ENCODE results near the gene EPN1.

The EPN1 gene

GRCh38 chr19:55695511-55696290 lies 20.7 kb downstream of the EPN1 start:
- Histone ChIP-seq H2AFZ (ENCODE audit: low read length, unreplicated experiment) (no peak overlapping the region), H3K27ac (ENCODE audit: low read depth, low read length) (no peak overlapping the region), H3K4me1 (ENCODE audit: control insufficient read depth, insufficient read depth, low read length, unreplicated experiment) (no peaks in the 10 kb centered on the region), H3K27me3 (ENCODE audit: insufficient read depth, low read length) (no peaks in the 10 kb centered on the region), H3K79me2 (ENCODE audit: control insufficient read depth, insufficient read depth, low read length, unreplicated experiment) (no peaks in the 10 kb centered on the region), H3K36me3 (ENCODE audit: insufficient read depth, low read length) (no peaks in the 10 kb centered on the region), H3K4me3 (ENCODE audit: low read depth, low read length) (no peak overlapping the region)

DNA sequence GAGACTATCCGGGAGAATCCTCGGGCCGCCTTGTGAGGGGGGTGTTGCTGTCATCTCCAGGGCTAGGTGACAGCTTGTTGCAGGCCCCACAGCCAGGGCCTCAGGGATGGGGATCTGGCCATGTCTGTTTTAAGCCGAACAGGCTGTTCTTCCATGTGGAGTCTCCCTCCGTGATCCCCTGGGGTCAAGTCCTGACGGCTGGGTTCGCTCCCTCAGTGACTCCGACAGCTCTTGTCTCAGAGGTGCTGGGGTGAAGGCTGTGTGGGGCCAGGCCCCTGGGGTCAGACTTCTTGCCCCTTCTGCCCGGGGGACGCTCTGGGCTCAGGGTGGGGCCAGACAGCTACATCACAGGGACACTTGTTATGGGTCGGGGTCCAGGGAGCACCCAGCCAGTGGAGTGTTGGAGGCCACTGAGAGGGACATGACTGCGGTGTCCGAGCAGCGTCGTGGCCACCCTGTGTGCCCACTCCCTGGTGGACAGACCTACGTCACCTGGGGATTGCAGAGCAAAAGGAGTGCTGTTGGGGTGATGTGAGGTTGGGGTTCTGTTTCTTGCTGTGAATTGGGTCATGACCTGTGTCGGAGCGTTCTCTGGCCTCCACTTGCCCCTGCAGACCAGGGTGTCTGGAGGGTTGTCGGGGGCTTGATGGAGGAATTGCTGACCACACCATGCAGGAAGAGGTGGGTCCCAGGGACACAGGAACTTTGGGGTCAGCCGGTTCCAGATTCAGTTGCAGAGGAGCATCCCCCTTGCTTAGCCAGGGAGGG lies 21.5 kb downstream of the EPN1 start:
- Histone ChIP-seq H3K36me3 (ENCODE audit: insufficient read depth, low read length) (no peaks in the 10 kb centered on the region), H3K4me3 (ENCODE audit: low read depth, low read length) (no peak overlapping the region), H2AFZ (ENCODE audit: low read length, unreplicated experiment) (no peak overlapping the region), H3K4me1 (ENCODE audit: control insufficient read depth, insufficient read depth, low read length, unreplicated experiment) (no peaks in the 10 kb centered on the region), H3K79me2 (ENCODE audit: control insufficient read depth, insufficient read depth, low read length, unreplicated experiment) (no peaks in the 10 kb centered on the region), H3K27me3 (ENCODE audit: insufficient read depth, low read length) (no peaks in the 10 kb centered on the region), H3K27ac (ENCODE audit: low read depth, low read length) (no peak overlapping the region)

GRCh38 chr19:55697069-55697440 lies 22.0 kb downstream of the EPN1 start:
- H3K4me1 ChIP-seq (ENCODE audit: control insufficient read depth, insufficient read depth, low read length, unreplicated experiment) = no peaks in the 10 kb centered on the region
- no peaks in the 10 kb centered on the region for H3K36me3 ChIP-seq (ENCODE audit: insufficient read depth, low read length)
- H3K27me3 ChIP-seq (ENCODE audit: insufficient read depth, low read length) = no peaks in the 10 kb centered on the region

DNA sequence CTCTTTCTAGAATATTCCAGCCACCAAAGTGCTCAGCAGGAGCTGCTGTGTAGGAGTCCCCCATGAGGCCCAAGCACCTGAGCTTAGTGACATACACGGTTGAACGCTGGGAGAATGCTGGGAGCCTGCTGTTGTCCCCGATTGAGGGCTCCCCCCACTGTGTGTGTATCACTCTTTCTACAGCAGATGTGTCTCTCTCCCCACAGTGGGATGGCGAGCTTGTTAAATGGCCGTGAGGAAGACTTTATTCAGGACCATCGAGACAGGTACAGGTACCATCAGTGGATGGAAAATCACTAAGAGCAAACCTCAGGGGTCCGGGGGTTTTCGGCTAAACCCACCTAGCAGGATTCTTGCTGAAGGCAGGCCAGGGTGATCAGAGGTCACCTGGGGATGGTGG lies 22.7 kb downstream of the EPN1 start:
- Histone ChIP-seq H3K4me3 (ENCODE audit: low read depth, low read length) (no peak overlapping the region), H3K4me1 (ENCODE audit: control insufficient read depth, insufficient read depth, low read length, unreplicated experiment) (no peaks in the 10 kb centered on the region), H3K36me3 (ENCODE audit: insufficient read depth, low read length) (no peaks in the 10 kb centered on the region), H3K27me3 (ENCODE audit: insufficient read depth, low read length) (no peaks in the 10 kb centered on the region), H3K79me2 (ENCODE audit: control insufficient read depth, insufficient read depth, low read length, unreplicated experiment) (no peaks in the 10 kb centered on the region), H2AFZ (ENCODE audit: low read length, unreplicated experiment) (no peak overlapping the region), H3K27ac (ENCODE audit: low read depth, low read length) (no peak overlapping the region)

More at GRCh38 chr19:55697069-55697440, 22.0 kb downstream of the EPN1 start:
- no peak overlapping the region for H2AFZ ChIP-seq (ENCODE audit: low read length, unreplicated experiment)
- H3K79me2 ChIP-seq (ENCODE audit: control insufficient read depth, insufficient read depth, low read length, unreplicated experiment) = no peaks in the 10 kb centered on the region
- no peak overlapping the region for H3K4me3 ChIP-seq (ENCODE audit: low read depth, low read length)
- no peak overlapping the region for H3K27ac ChIP-seq (ENCODE audit: low read depth, low read length)

GRCh38 chr19:55698256-55698655 lies 23.2 kb downstream of the EPN1 start:
- Histone ChIP-seq H3K4me1 (ENCODE audit: control insufficient read depth, insufficient read depth, low read length, unreplicated experiment) (no peaks in the 10 kb centered on the region), H3K27ac (ENCODE audit: low read depth, low read length) (no peak overlapping the region), H3K4me3 (ENCODE audit: low read depth, low read length) (no peak overlapping the region), H2AFZ (ENCODE audit: low read length, unreplicated experiment) (no peak overlapping the region), H3K36me3 (ENCODE audit: insufficient read depth, low read length) (no peaks in the 10 kb centered on the region), H3K27me3 (ENCODE audit: insufficient read depth, low read length) (no peaks in the 10 kb centered on the region), H3K79me2 (ENCODE audit: control insufficient read depth, insufficient read depth, low read length, unreplicated experiment) (no peaks in the 10 kb centered on the region)

DNA sequence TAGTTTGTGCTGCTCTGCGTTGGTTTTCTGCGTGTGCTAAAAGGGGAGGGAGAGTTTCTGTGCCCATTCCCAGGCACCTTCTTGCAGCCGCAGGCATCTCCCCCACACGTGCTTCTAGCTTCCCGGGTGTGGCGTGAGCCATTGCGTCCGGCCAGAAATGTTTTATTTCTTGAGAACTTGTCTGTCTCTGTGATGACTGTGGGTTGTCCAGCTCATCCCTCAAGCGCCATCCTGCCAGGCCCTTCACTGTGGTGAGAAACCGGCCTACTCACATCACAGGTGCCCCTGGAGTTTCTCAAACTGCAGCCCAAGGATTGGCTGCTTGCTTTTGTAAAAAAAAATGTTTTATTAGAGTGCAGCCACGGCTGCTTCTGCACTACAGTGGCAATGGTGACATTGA lies 24.2 kb downstream of the EPN1 start:
- Histone ChIP-seq H3K27me3 (ENCODE audit: insufficient read depth, low read length) (no peaks in the 10 kb centered on the region), H3K79me2 (ENCODE audit: control insufficient read depth, insufficient read depth, low read length, unreplicated experiment) (no peaks in the 10 kb centered on the region), H2AFZ (ENCODE audit: low read length, unreplicated experiment) (no peak overlapping the region), H3K4me3 (ENCODE audit: low read depth, low read length) (no peak overlapping the region), H3K36me3 (ENCODE audit: insufficient read depth, low read length) (peaks cover 3% of the 10 kb centered on the region; the same call in 1 of the 2 replicates), H3K4me1 (ENCODE audit: control insufficient read depth, insufficient read depth, low read length, unreplicated experiment) (no peaks in the 10 kb centered on the region), H3K27ac (ENCODE audit: low read depth, low read length) (no peak overlapping the region)

DNA sequence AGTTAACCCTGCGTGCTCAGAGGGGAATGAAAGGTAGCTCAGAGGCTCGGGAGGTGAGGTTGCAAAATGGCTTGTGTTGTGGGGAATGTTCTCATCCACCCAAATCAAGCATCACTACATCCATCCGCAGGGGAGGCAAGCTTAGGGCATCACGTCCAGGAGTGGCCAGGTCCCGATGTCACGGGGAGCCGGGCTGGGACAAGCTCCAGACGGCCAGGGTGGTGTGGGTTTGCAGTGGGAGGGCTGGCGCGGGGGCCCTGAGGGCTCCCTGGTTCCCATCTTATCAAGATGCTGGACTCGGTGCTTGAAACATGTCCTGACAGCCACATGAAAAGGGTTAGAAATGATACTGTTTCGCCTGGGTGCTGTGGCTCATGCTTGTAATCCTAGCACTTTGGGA lies 25.8 kb downstream of the EPN1 start:
- Histone ChIP-seq H3K27ac (ENCODE audit: low read depth, low read length) (no peak overlapping the region), H3K36me3 (ENCODE audit: insufficient read depth, low read length) (peaks cover 4% of the 10 kb centered on the region; the same call in 1 of the 2 replicates), H3K4me1 (ENCODE audit: control insufficient read depth, insufficient read depth, low read length, unreplicated experiment) (no peaks in the 10 kb centered on the region), H3K27me3 (ENCODE audit: insufficient read depth, low read length) (no peaks in the 10 kb centered on the region), H3K79me2 (ENCODE audit: control insufficient read depth, insufficient read depth, low read length, unreplicated experiment) (no peaks in the 10 kb centered on the region), H3K4me3 (ENCODE audit: low read depth, low read length) (no peak overlapping the region), H2AFZ (ENCODE audit: low read length, unreplicated experiment) (no peak overlapping the region)

- H3K36me3 ChIP-seq (ENCODE audit: insufficient read depth, low read length) = peaks cover 4% of the 10 kb centered on the region; the same call in 1 of the 2 replicates
- no peak overlapping the region for H2AFZ ChIP-seq (ENCODE audit: low read length, unreplicated experiment)
- no peaks in the 10 kb centered on the region for H3K4me1 ChIP-seq (ENCODE audit: control insufficient read depth, insufficient read depth, low read length, unreplicated experiment)
- H3K27me3 ChIP-seq (ENCODE audit: insufficient read depth, low read length) = no peaks in the 10 kb centered on the region
- no peak overlapping the region for H3K4me3 ChIP-seq (ENCODE audit: low read depth, low read length)
- no peak overlapping the region for H3K27ac ChIP-seq (ENCODE audit: low read depth, low read length)
- H3K79me2 ChIP-seq (ENCODE audit: control insufficient read depth, insufficient read depth, low read length, unreplicated experiment) = no peaks in the 10 kb centered on the region
Observed at GRCh38 chr19:55702131-55702627, 27.2 kb downstream of the EPN1 start.

DNA sequence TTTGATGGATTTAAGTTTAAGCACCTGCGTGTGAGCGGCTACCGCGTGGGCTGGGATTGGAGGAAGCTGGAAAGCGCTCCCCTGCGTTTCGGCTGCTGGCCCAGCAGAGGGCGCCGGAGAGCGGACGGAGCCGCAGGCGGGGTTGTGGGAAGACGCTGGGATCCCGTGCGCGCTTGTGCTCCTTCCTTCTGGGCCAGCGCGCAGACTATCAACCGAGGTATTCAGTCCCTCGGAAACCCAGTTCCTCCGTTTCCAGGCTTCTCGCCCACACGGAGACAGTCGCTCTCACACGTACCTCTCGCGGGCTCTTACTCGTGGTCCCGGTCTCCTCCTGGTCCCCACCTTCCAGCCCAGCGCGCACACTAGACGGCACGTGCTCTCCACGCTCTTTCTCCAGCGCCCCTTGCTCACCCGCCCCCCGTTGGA lies 28.8 kb downstream of the EPN1 start:
- peaks cover 4% of the 10 kb centered on the region; the same call in 1 of the 2 replicates for H3K36me3 ChIP-seq (ENCODE audit: insufficient read depth, low read length)

DNA sequence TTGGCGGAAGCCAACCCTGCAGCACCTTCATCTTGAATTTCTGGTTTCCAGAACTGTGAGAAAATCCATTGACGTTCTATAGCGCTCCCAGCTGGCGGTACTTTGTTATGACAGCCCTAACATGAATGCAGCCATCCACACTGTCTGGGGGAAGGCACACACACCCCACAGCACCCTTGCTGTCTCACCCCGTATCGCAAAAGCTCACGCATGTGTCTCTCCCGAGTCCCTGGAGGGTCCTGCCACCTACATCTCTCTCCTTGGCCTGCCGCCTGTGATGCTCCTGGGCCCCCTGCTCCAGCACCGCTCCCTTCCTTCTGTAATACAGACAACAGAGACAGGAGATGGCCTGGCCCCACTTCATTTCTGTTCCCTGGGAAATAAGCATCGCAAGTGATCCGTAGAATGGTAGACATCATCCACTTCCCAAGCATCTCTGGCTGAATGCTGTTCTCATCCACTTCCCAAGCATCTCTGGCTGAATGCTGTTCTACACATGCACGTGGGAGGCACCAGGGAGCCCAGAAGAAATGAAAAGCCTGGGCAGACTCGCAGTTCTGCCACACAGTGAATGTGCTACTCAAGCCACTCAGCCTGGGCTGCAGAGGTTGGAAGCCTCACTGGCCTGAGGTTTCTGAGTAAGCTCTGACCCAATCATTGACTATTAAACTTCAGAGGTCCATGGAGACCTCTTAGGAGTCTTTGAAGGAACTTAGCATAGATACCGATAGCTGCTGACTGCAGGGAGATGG lies 29.6 kb downstream of the EPN1 start:
- no peak overlapping the region for H3K27ac ChIP-seq (ENCODE audit: low read depth, low read length)
- H3K27me3 ChIP-seq (ENCODE audit: insufficient read depth, low read length) = no peaks in the 10 kb centered on the region
- no peaks in the 10 kb centered on the region for H3K4me1 ChIP-seq (ENCODE audit: control insufficient read depth, insufficient read depth, low read length, unreplicated experiment)
- H2AFZ ChIP-seq (ENCODE audit: low read length, unreplicated experiment) = no peak overlapping the region
- no peaks in the 10 kb centered on the region for H3K79me2 ChIP-seq (ENCODE audit: control insufficient read depth, insufficient read depth, low read length, unreplicated experiment)
- peaks cover 4% of the 10 kb centered on the region; the same call in 1 of the 2 replicates for H3K36me3 ChIP-seq (ENCODE audit: insufficient read depth, low read length)
- no peak overlapping the region for H3K4me3 ChIP-seq (ENCODE audit: low read depth, low read length)

More for the DNA sequence above, 28.8 kb downstream of the EPN1 start:
- no peaks in the 10 kb centered on the region for H3K27me3 ChIP-seq (ENCODE audit: insufficient read depth, low read length)
- no peak overlapping the region for H3K27ac ChIP-seq (ENCODE audit: low read depth, low read length)
- H3K4me1 ChIP-seq (ENCODE audit: control insufficient read depth, insufficient read depth, low read length, unreplicated experiment) = no peaks in the 10 kb centered on the region
- no peaks in the 10 kb centered on the region for H3K79me2 ChIP-seq (ENCODE audit: control insufficient read depth, insufficient read depth, low read length, unreplicated experiment)
- H2AFZ ChIP-seq (ENCODE audit: low read length, unreplicated experiment) = no peak overlapping the region
- no peak overlapping the region for H3K4me3 ChIP-seq (ENCODE audit: low read depth, low read length)

Measured in ACC112 (cell line).